ACC112 (cell line): Measurements from ENCODE around the gene FLNB.
A peak's percentile ranks its signal among the peaks of the same experiment; 100 is the strongest.

Source experiments
- H2AFZ ChIP-seq: fragments of 200-600 bp; sonication (generic); one replicate; pipeline ENCODE4 v1.6.0; 2017; ENCODE audit warnings: antibody characterized with exemption, low read length; ENCODE audit not compliant: unreplicated experiment
- H3K27ac ChIP-seq: fragments of 200-600 bp; sonication (generic); 2 replicates; pipeline ENCODE4 v1.5.1; 2014; ENCODE audit warnings: low read depth, mild to moderate bottlenecking, antibody characterized with exemption, low read length, moderate library complexity
- H3K27me3 ChIP-seq: fragments of 200-600 bp; sonication (generic); 2 replicates; pipeline ENCODE4 v1.6.1; 2014; ENCODE audit warnings: mild to moderate bottlenecking, antibody characterized with exemption, low read length, moderate library complexity, mixed read lengths; ENCODE audit not compliant: insufficient read depth
- H3K36me3 ChIP-seq: fragments of 200-600 bp; sonication (generic); 2 replicates; pipeline ENCODE4 v1.6.1; 2016; ENCODE audit warnings: mild to moderate bottlenecking, antibody characterized with exemption, low read length, moderate library complexity, mixed read lengths; ENCODE audit not compliant: insufficient read depth
- H3K4me1 ChIP-seq: fragments of 200-600 bp; sonication (generic); one replicate; pipeline ENCODE4 v1.6.1; 2016; ENCODE audit warnings: low read length, mixed read lengths; ENCODE audit not compliant: insufficient read depth, unreplicated experiment, control insufficient read depth
- H3K4me3 ChIP-seq: fragments of 200-600 bp; sonication (generic); 2 replicates; pipeline ENCODE4 v1.5.1; 2014; ENCODE audit warnings: mild to moderate bottlenecking, low read depth, low read length
- H3K79me2 ChIP-seq: fragments of 200-600 bp; sonication (generic); one replicate; pipeline ENCODE4 v1.6.0; 2016; ENCODE audit warnings: low read length; ENCODE audit not compliant: control insufficient read depth, unreplicated experiment, insufficient read depth

The FLNB gene

DNA sequence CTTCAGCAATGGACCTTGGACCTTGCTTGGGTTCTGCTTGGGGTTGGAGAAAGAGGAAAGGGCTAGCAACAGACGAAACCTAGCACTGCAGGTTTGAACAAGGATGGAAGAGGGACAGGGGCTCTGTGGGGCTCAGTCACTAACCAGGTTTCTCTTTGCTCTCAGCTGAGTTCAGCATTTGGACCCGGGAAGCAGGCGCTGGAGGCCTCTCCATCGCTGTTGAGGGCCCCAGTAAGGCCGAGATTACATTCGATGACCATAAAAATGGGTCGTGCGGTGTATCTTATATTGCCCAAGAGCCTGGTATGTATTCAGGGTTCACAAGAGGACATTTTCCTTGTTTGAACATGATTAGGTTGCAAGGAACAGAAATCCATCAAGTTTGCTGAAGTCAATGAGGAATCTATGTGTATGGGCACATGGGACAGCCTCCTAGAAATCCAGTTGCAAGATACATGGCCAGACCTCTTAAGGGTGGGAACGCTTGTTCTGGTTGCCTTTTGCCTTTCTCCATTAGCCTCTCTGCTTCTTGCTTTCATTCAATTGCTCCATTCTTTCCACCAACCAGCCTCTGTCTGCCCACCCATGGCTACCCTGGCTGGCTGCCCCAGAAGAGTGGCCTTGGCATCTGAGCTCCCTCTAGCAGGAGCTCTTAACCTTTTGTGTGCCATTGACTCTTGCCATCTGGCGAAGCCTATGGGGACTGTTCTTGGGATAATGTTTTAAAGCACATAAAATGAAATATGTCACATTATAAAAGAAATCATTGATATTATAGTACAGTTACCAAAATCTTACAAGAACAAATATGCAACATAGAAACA is 146.6 kb downstream of the FLNB start:
- H2AFZ ChIP-seq = no peak overlapping the region
- H3K36me3 ChIP-seq = peaks cover 28% of the 10 kb centered on the region; the same call in 1 of the 2 replicates
- peaks cover 8% of the 10 kb centered on the region for H3K4me1 ChIP-seq
- no peak overlapping the region for H3K27ac ChIP-seq
- no peaks in the 10 kb centered on the region for H3K79me2 ChIP-seq
- H3K27me3 ChIP-seq = no peaks in the 10 kb centered on the region
- no peak overlapping the region for H3K4me3 ChIP-seq

DNA sequence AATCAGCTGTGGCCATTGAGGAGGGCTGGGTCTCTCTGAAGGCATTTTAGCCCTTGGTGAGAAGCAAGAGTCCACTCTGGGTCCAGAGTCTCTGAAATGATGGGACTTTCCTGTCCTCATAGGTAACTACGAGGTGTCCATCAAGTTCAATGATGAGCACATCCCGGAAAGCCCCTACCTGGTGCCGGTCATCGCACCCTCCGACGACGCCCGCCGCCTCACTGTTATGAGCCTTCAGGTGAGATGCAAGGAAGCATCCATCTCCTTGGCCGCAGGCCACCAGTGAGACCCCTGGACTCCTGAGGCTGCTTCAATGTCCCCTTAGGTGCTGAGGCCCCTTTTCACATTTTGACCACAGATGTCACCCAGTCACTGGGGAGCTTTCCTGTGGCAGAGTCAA is 147.6 kb downstream of the FLNB start:
- H3K4me3 ChIP-seq = no peak overlapping the region
- no peaks in the 10 kb centered on the region for H3K27me3 ChIP-seq
- no peak overlapping the region for H3K27ac ChIP-seq
- peaks cover 16% of the 10 kb centered on the region for H3K4me1 ChIP-seq
- no peaks in the 10 kb centered on the region for H3K79me2 ChIP-seq
- H3K36me3 ChIP-seq = peaks cover 29% of the 10 kb centered on the region
- H2AFZ ChIP-seq = no peak overlapping the region

DNA sequence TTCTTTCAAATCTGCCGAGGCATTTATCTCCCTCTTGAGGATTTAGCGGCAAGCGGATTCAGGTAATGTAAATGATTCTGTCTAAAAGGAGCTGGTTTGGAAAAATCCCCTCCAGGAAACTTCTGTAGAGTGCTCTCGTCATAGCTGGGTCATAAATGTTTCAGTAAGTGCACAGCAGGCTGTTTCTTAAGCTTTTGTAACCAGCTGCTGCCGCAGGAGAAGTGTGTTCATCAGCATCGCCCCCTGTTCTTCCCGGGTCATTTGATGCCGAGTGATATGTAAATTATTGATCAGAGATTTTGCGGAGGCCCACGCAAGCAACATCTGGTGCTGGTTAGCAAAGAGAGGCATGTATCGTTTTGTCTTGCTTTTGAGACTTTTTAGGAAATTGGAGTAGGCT is 149.5 kb downstream of the FLNB start:
- H3K79me2 ChIP-seq = no peaks in the 10 kb centered on the region
- no peak overlapping the region for H3K27ac ChIP-seq
- no peak overlapping the region for H3K4me3 ChIP-seq
- H3K36me3 ChIP-seq = peaks cover 28% of the 10 kb centered on the region
- H2AFZ ChIP-seq = no peak overlapping the region
- no peaks in the 10 kb centered on the region for H3K27me3 ChIP-seq
- H3K4me1 ChIP-seq = peaks cover 35% of the 10 kb centered on the region

DNA sequence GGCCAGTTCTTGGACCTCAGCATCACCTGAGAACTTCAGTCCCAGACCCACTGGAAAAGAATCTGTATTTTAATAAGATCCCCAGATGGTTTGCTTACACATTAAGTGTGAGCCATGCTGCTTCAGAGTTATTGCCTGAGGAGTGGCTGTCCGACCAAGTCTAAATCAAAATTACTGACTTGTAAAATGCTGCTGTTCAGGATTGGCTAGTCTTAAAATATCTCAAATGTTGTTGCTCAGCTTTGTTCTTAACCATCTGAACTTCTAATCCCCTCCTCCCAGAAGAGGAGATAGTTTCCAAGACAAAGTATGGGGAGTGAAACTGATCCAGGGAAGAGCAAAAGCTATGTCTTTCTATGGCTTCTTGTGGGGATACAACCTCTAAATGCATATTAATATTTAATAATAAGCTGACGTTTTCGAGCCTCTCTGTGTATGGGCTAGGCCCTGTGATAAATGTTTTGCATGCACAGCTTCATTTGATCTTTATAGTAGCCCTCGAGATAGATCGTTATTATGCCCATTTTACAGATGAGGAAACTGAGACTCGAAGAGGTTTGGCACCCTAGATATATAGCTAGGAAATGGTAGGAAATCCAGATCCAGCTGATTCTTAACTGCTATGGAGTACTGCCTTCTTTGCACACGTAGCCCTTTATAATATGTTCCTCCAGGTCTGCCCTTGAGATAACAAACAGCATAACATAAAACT is 150.4 kb downstream of the FLNB start:
- Histone ChIP-seq H2AFZ (no peak overlapping the region), H3K36me3 (peaks cover 30% of the 10 kb centered on the region), H3K4me1 (peaks cover 44% of the 10 kb centered on the region), H3K79me2 (no peaks in the 10 kb centered on the region), H3K27ac (no peak overlapping the region), H3K27me3 (no peaks in the 10 kb centered on the region), H3K4me3 (no peak overlapping the region)

DNA sequence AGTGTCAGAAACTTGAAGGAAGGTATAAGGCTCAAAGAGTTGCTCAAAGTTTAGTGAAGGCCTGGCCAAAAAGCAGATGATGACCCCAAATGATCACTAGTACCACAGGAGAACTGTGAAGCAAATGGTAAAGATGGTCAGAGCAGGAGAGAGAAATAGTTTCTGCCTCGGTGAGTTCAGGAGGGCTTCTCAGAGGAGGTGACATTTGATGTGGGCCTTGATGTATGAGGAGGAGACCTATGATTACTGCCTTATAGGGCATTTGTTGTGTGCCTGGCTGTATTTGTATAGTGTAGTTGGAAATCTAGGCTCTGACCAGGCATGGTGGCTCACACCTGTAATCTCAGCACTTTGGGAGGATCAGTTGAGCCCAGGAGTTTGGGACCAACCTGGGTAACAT is 152.2 kb downstream of the FLNB start:
- H3K79me2 ChIP-seq = no peaks in the 10 kb centered on the region
- H3K36me3 ChIP-seq = peaks cover 32% of the 10 kb centered on the region
- peak overlapping the region; percentile 87 for H3K27ac ChIP-seq
- no peak overlapping the region for H3K4me3 ChIP-seq
- H3K27me3 ChIP-seq = no peaks in the 10 kb centered on the region
- no peak overlapping the region for H2AFZ ChIP-seq
- H3K4me1 ChIP-seq = peaks cover 57% of the 10 kb centered on the region

DNA sequence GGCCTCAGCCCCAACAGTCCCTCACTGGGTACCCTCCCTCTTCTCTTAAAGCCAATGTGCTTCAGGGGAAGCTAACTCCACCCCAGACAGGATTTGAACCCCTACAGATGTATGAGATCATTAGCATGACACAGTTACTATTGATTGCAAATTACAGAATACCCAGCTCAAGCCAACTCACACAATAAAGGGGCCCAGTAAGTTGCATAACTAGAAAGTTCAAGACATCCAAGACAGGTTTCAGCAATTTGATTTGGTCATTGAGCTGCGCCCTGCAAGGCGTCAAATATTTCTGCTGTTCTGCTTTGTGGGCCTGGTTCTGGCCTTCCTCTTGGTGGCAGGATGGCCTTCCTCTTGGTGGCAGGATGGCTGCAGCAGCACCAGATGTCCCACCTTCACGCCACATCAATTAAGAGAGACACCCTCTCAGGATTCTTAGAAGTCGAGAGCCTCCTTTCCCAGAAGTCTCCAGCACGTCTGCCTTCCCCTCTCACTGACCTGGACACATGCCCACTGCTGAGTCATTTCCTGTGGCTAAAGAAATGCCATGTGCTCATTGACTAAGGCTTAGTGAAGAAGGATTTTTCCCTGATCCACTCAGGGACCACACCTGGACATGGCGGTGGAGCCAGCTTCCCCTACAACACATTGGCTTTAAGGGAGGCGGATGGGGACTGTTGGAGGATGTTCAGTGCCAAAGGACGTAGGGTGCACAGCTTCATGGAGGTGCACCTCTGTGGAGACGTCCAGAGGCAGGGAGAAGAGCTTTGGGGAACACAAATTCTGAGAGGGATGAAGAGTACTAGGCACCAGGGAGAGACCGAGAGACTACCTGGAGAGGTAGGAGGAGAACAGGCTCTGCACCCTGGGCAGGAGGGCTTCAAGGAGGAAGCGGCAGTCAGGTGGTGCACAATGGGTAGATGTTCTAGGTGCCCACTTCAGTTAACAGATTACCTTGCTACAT is 153.5 kb downstream of the FLNB start:
- Histone ChIP-seq H3K36me3 (peaks cover 32% of the 10 kb centered on the region), H3K27ac (peak overlapping the region; percentile 87)

DNA sequence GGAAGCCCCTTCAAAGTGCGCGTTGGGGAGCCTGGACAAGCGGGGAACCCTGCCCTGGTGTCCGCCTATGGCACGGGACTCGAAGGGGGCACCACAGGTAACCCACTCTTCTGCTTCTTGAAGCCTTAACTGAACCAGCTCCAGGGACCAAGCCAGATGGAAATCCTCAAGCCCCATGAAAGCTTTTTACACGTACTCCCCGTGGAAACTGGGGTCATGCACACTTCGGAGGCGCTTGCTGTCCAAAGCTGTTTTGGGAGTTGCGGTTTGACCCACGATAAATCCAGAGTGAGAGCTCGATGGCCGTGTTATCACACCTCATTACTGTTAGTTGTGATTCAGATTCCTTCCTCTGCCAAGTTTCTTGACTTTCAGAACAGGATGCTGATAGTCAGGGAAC is 155.0 kb downstream of the FLNB start:
- Histone ChIP-seq H3K36me3 (peaks cover 27% of the 10 kb centered on the region), H3K27me3 (no peaks in the 10 kb centered on the region), H3K4me1 (peaks cover 65% of the 10 kb centered on the region), H2AFZ (no peak overlapping the region), H3K79me2 (no peaks in the 10 kb centered on the region), H3K4me3 (no peak overlapping the region), H3K27ac (no peak overlapping the region)

More for the DNA sequence above, 153.5 kb downstream of the FLNB start:
- H3K79me2 ChIP-seq = no peaks in the 10 kb centered on the region
- H3K4me1 ChIP-seq = peaks cover 57% of the 10 kb centered on the region
- H3K27me3 ChIP-seq = no peaks in the 10 kb centered on the region
- H2AFZ ChIP-seq = no peak overlapping the region
- H3K4me3 ChIP-seq = peak overlapping the region; percentile 33; the same call in 1 of the 2 replicates

DNA sequence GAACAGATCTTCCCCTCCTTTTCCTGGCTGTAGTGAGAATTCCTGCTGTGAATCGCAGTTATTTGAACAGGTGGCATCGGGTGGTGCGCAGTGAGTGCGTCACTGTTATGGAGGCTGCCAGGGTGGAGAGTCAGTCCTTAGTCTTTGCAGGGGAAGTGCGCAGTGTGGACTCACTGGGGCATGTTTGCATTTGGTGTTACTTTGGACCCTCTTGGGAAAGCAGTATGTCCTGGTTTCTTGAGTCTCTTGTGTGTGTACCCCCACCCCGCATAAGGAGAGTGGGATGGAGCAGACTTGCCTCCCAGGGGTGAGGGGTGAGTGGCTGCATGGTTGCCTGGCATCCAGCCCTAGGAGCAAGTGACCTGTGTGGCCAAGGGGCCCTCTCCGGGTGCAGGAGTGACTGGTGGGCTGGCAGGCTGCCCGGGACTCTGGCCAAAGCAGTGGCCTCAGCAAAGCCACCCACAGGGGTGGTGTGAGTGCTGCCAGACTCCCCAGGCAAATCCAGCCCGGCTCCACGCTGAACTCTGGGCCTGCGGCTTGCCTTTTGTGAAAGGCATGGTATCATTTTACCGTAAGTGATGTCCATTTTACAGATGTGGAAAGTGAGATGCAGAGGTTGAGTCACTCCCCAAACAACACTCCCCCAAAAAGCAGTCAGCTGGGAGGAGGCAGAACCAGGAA is 156.1 kb downstream of the FLNB start:
- Histone ChIP-seq H3K27ac (no peak overlapping the region), H2AFZ (no peak overlapping the region), H3K79me2 (no peaks in the 10 kb centered on the region), H3K4me1 (peaks cover 63% of the 10 kb centered on the region), H3K4me3 (no peak overlapping the region), H3K27me3 (no peaks in the 10 kb centered on the region), H3K36me3 (peaks cover 35% of the 10 kb centered on the region)

DNA sequence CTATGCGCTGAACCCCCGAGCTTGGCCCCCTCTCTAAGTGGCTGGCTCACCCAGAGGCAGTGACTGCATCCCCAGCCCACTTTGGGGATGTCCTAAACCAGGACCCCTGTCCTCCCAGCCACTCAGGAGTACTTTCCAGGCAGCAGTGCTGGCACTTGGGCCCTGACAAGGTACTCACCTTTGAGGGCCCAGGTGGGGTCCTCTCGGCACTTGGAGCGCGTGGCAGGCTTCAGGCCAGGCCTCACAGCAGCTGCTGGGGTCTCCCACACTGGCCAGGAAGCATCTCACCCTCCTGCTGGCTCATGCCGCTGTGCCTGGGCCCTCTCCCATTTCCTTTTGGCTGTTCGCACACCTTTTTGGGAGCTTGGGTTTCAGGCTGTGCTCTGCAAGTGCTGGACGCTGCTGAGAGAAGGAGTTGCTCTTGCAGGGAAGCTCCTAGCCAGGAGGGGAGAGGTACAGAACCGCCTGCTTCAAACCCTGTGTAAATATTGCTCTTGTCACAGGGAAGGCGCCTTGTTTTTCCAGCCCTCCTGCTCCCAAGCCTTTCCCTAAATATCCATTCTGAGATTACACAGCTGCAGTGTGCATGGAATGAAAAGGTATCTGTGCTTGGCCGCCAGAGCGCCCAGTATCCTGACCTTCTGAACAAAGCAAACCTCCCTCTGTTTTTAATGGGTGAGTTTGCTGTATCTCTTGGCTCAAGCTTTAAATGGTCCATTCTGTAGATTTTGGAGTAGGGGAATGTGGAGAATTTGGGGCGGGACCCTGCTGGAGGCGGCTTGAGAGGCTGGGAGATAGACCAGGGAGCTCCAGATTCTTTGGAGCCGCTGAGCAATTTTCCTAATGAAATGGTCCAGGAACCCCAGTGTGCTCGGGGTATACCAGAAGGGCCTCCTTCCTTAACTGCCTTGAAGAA is 156.9 kb downstream of the FLNB start:
- Histone ChIP-seq H3K4me1 (peaks cover 55% of the 10 kb centered on the region), H3K27me3 (no peaks in the 10 kb centered on the region), H3K4me3 (no peak overlapping the region), H3K27ac (no peak overlapping the region), H2AFZ (no peak overlapping the region), H3K79me2 (no peaks in the 10 kb centered on the region), H3K36me3 (peaks cover 30% of the 10 kb centered on the region)
